Measurements from ENCODE around the gene GLS.
A peak's percentile ranks its signal among the peaks of the same experiment; 100 is the strongest.

GLS gene

GRCh38 chr2:190940454-190940853, 59.8 kb downstream of the GLS start:
- H3K4me3 Mint-ChIP-seq: no peak overlapping the region
- TF ChIP-seq, protein P1, sequence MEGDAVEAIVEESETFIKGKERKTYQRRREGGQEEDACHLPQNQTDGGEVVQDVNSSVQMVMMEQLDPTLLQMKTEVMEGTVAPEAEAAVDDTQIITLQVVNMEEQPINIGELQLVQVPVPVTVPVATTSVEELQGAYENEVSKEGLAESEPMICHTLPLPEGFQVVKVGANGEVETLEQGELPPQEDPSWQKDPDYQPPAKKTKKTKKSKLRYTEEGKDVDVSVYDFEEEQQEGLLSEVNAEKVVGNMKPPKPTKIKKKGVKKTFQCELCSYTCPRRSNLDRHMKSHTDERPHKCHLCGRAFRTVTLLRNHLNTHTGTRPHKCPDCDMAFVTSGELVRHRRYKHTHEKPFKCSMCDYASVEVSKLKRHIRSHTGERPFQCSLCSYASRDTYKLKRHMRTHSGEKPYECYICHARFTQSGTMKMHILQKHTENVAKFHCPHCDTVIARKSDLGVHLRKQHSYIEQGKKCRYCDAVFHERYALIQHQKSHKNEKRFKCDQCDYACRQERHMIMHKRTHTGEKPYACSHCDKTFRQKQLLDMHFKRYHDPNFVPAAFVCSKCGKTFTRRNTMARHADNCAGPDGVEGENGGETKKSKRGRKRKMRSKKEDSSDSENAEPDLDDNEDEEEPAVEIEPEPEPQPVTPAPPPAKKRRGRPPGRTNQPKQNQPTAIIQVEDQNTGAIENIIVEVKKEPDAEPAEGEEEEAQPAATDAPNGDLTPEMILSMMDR (IDR thresholded peaks at IDR 0.05; ENCODE audit: unreplicated experiment in 3 of 3): no peak
- peak overlapping the region in 2 of 3 experiments; percentile 62 to 70 for H3K27ac Mint-ChIP-seq
- no peaks in the 10 kb centered on the region for H3K36me3 Mint-ChIP-seq (ENCODE audit: low read depth)
- H3K9me3 Mint-ChIP-seq: no peaks in the 10 kb centered on the region
- H3K4me1 Mint-ChIP-seq: peaks cover 26% of the 10 kb centered on the region
- no peaks in the 10 kb centered on the region for H3K27me3 Mint-ChIP-seq (ENCODE audit: low read depth)

DNA sequence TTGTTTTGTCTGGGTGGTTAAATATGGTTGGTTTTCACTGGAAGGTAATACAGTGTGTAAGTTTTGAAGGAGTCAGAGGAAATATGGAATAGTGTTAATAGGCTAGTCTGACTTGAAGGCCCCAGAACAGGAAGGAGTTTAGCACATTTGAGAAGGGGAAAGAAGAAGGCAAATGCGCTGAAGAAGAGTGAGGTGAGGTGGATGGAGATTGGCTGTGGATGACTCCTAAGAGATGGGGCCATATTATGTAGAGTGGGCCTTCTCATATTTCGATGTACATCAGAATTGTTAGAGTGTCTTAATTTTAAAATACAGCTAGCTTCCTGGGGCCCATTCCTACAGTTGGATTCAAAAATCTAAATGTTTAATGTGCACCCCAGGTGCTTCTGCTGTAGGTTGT, 61.0 kb downstream of the GLS start:
- Mint-ChIP-seq H3K4me3 (no peak overlapping the region), H3K27ac (no peak overlapping the region), H3K4me1 (peaks cover 31% of the 10 kb centered on the region), H3K9me3 (no peaks in the 10 kb centered on the region), H3K27me3 (ENCODE audit: low read depth) (no peaks in the 10 kb centered on the region), H3K36me3 (ENCODE audit: low read depth) (no peaks in the 10 kb centered on the region)
- TF ChIP-seq, protein P1 (IDR thresholded peaks at IDR 0.05; ENCODE audit: unreplicated experiment in 3 of 3): no peak

DNA sequence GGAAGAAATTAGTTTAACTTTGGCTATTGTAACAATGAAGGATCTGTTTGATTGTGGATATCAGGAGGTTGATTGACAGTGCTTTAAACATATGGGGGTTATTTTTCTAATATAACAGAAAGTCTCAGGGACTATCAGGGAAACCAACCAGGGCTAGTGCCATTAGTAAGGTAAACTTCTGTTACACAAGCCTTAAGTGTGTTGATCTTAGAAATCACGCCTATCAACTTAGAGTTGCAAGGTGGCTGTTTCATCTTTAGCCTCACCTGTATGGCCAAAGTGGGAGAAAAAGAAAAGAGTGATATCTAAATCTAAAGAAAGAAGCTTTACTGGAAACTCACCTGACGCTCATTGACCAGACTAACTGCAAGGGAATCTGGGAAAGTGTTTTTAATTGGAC, 62.1 kb downstream of the GLS start:
- no peaks in the 10 kb centered on the region for H3K27me3 Mint-ChIP-seq (ENCODE audit: low read depth)
- no peaks in the 10 kb centered on the region for H3K36me3 Mint-ChIP-seq (ENCODE audit: low read depth)
- TF ChIP-seq, protein P1 (IDR thresholded peaks at IDR 0.05; ENCODE audit: unreplicated experiment in 3 of 3): no peak

DNA sequence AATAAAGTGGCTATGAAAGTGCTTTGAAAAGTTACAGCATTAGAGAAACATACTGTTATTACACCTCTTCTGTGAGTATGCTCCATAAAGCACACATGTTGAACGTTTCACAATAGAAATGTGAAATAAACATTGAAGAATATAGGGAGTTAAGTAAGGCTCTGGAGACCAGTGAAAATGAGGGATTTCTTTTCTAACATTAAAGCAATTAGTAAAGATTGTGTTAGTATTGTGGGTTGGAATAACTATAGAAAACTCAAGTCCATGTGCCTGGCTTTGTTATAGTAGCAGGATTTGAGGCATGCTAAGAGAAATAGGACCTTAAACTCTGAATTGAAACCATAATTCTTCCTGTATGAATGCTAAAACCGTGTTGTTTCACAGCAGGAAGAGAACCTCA, 63.1 kb downstream of the GLS start:
- TF ChIP-seq, protein P1 (IDR thresholded peaks at IDR 0.05; ENCODE audit: unreplicated experiment in 3 of 3): no peak
- no peaks in the 10 kb centered on the region for H3K27me3 Mint-ChIP-seq (ENCODE audit: low read depth)
- H3K4me3 Mint-ChIP-seq: no peak overlapping the region
- no peaks in the 10 kb centered on the region for H3K9me3 Mint-ChIP-seq
- H3K4me1 Mint-ChIP-seq: peaks cover 23% of the 10 kb centered on the region
- H3K36me3 Mint-ChIP-seq (ENCODE audit: low read depth): no peaks in the 10 kb centered on the region
- peak overlapping the region in 1 of 3 experiments; percentile 21 for H3K27ac Mint-ChIP-seq

More for the DNA sequence above, 62.1 kb downstream of the GLS start:
- Mint-ChIP-seq H3K9me3 (no peaks in the 10 kb centered on the region), H3K4me1 (peaks cover 28% of the 10 kb centered on the region), H3K4me3 (no peak overlapping the region), H3K27ac (no peak overlapping the region)

DNA sequence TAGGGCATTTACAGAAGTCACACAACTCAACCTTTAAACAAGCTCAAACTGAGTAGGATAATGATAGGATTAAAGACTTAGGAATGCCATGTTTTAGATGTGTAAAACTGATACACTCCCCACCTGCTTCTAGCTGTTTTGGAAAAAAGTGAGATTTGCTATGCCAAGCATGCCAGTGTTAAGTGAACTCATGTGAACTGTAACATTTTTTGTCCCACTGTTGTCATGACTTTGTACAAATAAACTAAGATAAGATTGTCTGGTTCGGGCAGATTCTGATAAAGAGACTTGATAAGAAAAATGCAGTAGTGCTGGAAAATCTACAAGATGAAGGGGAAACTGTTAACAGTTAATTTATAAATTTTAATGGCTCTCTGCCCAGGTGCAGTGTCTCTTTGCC, 66.5 kb downstream of the GLS start:
- no peaks in the 10 kb centered on the region for H3K36me3 Mint-ChIP-seq (ENCODE audit: low read depth)
- no peak overlapping the region for H3K4me3 Mint-ChIP-seq
- TF ChIP-seq, protein P1 (IDR thresholded peaks at IDR 0.05; ENCODE audit: unreplicated experiment in 3 of 3): no peak
- H3K4me1 Mint-ChIP-seq: peaks cover 7% of the 10 kb centered on the region
- no peaks in the 10 kb centered on the region for H3K9me3 Mint-ChIP-seq
- no peak overlapping the region for H3K27ac Mint-ChIP-seq
- no peaks in the 10 kb centered on the region for H3K27me3 Mint-ChIP-seq (ENCODE audit: low read depth)

DNA sequence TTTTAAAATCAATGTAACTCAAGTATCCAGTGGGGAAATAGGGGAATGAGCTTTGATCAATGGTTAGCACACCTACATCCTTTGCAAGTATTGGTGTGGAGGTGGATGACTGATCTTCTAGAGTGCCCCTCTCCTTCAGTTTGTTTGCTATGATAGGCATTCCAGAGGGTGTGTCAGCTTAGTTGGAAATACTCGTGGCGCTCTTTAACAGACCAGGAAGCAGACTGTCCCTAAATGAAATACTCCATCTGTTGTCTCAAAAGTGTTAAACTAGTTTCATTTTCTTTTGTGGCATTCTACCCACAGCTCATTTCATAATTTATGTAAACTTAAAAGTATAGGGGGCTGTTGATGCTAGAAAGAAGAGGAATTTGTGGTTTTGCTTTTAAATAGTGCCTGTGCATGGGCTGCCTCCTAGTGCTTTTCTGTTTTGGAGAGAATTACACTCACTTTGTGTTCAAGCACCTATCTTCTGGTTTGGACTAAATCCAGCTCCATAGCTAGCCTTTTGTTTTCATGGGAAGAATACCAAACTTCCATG, 67.2 kb downstream of the GLS start:
- peaks cover 7% of the 10 kb centered on the region for H3K4me1 Mint-ChIP-seq
- no peaks in the 10 kb centered on the region for H3K27me3 Mint-ChIP-seq (ENCODE audit: low read depth)
- H3K9me3 Mint-ChIP-seq: no peaks in the 10 kb centered on the region
- H3K27ac Mint-ChIP-seq: no peak overlapping the region
- peak overlapping the region; percentile 5 to 50 (median 27) for H3K4me3 Mint-ChIP-seq
- no peaks in the 10 kb centered on the region for H3K36me3 Mint-ChIP-seq (ENCODE audit: low read depth)
- TF ChIP-seq, protein P1 (IDR thresholded peaks at IDR 0.05; ENCODE audit: unreplicated experiment in 3 of 3): no peak
